GM10248 (cell line): Measurements from ENCODE around the gene FRMD1.

ENCODE experiments used
- CTCF ChIA-PET: fragments of 300-600 bp; sonication (Branson Sonifier 250); formaldehyde crosslinking; extraction: SDS; loops from one replicate; lab custom pipeline; 2021; ENCODE audit warnings: antibody characterized with exemption; lab: Yijun Ruan, JAX
- POLR2A ChIA-PET: fragments of 350-650 bp; sonication (Branson Sonifier 250); formaldehyde crosslinking; extraction: SDS; loops from one replicate; lab custom pipeline; 2020; ENCODE audit warnings: antibody characterized with exemption; lab: Yijun Ruan, JAX
- DNase-seq: peaks from one replicate; pipeline ENCODE4 v3.0.0; 2012; ENCODE audit errors: extremely low spot score
- CTCF ChIP-seq: IDR thresholded peaks from 2 replicates; pipeline ENCODE4 v1.5.1; 2012; ENCODE audit warnings: mild to moderate bottlenecking, low read depth; ENCODE audit errors: extremely low read depth, missing control alignments, control extremely low read depth

The FRMD1 gene

GRCh38 chr6:168017629-168018028 is 61.4 kb downstream of the FRMD1 start:
- no peak for TF ChIP-seq CTCF
- no peak for DNase-seq
- ChIA-PET CTCF (no interaction called here), POLR2A (no interaction called here)

GRCh38 chr6:168016721-168017525 is 62.1 kb downstream of the FRMD1 start:
- no peak for TF ChIP-seq CTCF
- no peak for DNase-seq
- ChIA-PET POLR2A (no interaction called here), CTCF (no interaction called here)

GRCh38 chr6:168016176-168016620 is 62.8 kb downstream of the FRMD1 start:
- no peak for DNase-seq
- POLR2A ChIA-PET: no interaction called here
- CTCF ChIA-PET: no interaction called here
- TF ChIP-seq CTCF: no peak

DNA sequence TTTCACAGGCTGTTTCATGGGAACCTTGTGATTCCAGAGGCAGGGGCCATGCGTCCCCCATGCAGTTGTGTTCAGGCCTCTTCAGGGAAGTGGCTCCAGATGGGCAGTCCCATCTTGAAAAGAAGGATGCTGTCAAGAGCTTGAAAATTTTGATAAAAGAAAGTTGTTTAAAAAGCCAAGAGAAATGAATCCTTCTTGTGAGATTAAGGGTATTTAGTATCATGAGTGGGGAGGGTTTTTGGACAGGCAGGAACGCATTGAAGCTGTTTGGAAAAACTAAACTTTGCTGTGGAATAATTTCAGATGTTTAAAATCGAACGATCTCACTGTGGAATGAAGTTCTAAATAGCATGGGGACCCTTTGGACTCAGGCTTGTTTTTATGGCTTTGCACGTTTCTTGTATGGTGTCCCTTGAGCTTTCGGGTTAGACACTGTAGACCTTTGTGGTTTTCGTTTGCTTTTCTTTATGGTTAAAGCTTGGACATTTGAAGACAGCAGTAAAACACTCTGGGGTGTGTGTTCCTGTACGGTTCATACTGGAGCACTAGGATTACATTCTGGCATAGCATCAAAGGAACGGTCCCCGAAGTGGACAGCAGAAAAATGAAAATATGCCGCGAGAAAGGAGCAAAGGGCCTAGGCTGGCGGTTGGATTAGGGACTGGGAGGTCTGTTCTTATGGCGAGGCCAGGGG is 63.4 kb downstream of the FRMD1 start:
- CTCF ChIA-PET: no interaction called here

DNA sequence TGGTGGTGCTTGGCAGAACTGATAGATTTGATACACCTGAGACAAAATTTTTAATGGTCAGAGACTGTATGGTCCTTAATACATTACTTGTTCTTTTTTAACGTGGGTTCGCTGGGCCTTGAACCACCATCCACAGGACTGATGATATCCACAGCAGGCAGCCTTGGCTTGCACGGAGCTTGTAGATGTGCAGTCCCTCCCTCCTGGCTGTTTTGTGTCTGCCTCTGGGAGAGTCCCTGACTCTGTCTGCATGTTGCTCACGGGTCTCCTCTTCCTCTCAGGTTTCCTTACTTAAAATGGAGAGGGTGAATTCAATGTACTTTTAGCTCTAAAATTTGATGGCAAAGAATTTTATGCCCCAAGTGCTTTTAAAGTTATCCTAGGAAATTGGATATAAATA is 64.0 kb downstream of the FRMD1 start:
- DNase-seq: no peak
- TF ChIP-seq CTCF: no peak
- ChIA-PET POLR2A (no interaction called here), CTCF (no interaction called here)

More for the DNA sequence above, 63.4 kb downstream of the FRMD1 start:
- TF ChIP-seq CTCF: no peak
- DNase-seq: no peak
- POLR2A ChIA-PET: no interaction called here

GRCh38 chr6:168014428-168014827 is 64.6 kb downstream of the FRMD1 start:
- POLR2A ChIA-PET: no interaction called here

More at GRCh38 chr6:168014428-168014827, 64.6 kb downstream of the FRMD1 start:
- no peak for TF ChIP-seq CTCF
- DNase-seq: no peak
- CTCF ChIA-PET: interaction anchor here (1.8 kb wide), 1 partner anchor 10 kb away, joined by 4 read pairs; no protein-coding TSS in a partner anchor
